ENCODE measurements around the gene DAW1. TPM values are rescaled to one million over a fixed set of nuclear protein-coding genes. Genes with fewer than 3 reads are reported as not detected.
"Not testable (repeated sequence)": the region's sequence is repeated elsewhere in the genome, so short reads cannot be mapped to it uniquely, and the experiment has no call there.

Gene DAW1
- total RNA-seq, 1 experiment from 2014 or later: 4.3 TPM

DNA sequence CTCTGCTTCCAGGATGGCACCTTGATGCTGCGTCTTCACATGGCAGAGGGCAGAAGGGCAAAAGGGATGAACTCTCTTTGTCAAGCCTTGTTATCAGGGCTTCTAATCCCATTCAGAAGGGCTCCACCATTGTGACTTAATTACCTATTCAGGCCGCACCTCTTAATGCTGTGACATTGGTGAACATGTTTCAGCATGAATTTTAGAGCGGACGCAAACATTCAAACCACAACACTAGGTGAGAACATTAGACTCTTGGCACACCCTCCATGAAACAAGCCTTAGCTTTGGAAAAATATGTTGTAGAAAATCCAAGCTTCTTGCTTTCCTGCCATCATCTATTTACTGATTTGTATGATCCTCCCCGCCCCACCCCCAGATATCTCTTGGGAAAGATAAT is 17.9 kb downstream of the DAW1 start:
- no peak for DNase-seq (ENCODE audit: low read depth)
- in situ Hi-C loops (cut with HindIII; ENCODE audit: low pct_unique_long_range_greater_than_20kb, low sequenced_read_pairs): no loop called here

DNA sequence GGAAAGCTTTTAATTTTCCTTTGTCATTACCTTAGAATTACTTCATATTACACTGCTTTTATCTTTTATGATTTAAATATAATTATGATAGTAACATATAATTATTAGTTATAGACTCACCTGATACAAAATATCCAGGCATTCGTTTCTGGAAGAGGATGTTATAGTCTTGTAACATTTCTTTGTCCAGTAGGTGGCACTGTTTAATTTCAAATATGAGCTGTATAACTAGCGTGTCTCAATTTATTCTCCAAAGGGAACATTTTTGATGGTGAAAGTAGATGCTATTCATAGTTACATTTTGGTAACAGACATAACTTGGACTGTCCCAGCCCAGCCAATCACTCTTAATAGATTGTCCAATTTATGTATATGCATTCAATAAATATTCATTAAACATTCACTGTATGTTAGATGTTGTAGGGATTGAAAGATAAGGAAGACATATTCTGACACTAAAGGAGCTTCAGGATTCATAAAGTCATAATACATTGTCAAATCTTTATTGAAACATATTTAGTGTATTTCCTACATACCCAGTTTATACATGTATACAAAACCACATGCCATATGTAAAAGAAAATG is 19.2 kb downstream of the DAW1 start:
- peak; percentile 23 for DNase-seq (ENCODE audit: low read depth)
- in situ Hi-C loops (cut with HindIII; ENCODE audit: low pct_unique_long_range_greater_than_20kb, low sequenced_read_pairs): no loop called here

DNA sequence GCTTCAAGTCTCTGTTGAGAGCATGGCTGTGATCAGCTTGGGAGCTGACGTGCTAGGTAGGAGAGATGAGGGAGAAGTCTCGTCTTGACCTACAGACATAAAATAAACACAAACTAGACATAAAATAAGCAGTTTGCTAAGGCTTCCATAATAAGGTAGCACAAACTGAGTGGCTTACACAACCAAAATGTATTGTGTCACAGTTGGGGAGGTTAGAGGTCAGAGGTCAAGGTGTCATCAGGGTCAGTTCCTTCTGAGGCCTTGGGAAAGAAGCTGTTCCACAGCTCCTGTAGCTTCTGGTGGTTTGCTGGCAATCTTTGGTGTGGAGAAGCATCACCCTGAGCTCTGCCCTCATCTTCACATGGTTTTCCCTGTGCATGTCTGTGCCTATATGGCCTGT is 20.2 kb downstream of the DAW1 start:
- DNase-seq (ENCODE audit: low read depth): no peak
- in situ Hi-C loops (cut with HindIII; ENCODE audit: low pct_unique_long_range_greater_than_20kb, low sequenced_read_pairs): no loop called here

DNA sequence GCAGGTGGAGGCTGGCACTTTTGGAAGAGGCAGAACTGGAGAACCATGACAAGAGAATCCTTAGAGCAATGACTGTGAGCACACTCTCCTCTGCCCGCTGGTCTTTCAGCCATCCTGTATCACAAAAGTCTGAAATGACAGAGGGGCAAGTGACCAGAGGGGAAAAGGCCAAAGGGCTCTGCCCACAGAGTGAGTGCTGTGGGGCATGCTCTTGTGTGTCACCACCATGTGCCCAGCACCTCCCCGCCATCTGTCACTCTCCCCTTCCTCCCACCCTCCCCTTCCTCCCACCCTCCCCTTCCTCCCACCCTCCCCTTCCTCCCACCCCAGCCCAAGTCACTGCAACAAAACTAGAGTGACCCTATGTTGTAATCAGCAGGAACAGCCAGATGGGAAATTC is 31.9 kb downstream of the DAW1 start:
- in situ Hi-C loops (cut with HindIII; ENCODE audit: low pct_unique_long_range_greater_than_20kb, low sequenced_read_pairs): no loop called here
- no peak for DNase-seq (ENCODE audit: low read depth)

DNA sequence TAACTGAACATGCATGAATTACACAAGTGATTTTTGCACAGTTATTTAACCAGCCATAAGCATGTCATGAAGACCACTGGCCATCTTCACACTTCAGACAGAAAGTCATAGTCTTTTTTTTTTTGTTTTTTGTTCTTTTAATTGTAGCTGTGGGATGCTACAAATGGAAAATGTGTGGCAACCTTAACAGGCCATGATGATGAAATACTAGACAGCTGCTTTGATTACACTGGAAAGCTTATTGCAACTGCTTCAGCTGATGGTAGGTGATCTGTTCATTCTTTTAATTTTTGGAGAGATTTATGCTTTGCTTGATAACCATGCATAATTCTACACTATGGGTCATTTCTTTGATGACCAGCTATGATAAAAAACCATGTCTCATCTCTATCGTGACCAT is 35.6 kb downstream of the DAW1 start:
- in situ Hi-C loops (cut with HindIII; ENCODE audit: low pct_unique_long_range_greater_than_20kb, low sequenced_read_pairs): no loop called here
- no peak for DNase-seq (ENCODE audit: low read depth)

DNA sequence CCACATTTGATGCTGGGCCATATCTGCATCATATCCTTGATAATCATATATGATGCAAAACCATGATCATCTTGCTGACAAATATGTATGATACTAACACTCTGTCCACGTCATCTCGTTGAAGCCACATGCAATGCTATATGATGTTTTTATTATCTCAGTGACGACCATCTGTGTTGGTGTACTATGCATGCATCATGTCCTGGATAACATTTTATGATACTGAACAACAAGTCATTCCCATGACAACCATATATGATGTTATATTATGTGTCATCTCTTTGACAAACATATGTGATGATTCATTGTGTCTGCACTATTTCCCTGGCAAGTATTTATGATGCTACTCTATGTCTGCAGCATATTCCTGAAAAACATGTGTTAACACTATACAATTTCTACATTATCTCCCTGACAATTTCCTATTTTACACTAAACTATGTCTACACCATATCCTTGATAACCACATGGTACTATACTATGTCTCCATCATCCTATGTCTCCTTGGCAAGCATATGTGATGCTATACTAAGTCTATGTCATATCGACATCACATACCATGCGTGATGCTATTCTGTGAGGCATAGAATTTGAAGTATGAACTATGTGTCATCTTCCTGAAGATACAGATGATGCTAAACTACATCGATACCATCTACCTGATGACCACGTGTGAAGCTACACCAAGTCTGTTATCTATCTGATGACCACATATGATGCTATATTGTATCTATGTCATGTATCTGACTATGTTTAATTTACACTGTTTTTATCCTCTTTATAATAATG is 37.0 kb downstream of the DAW1 start:
- in situ Hi-C loops (cut with HindIII; ENCODE audit: low pct_unique_long_range_greater_than_20kb, low sequenced_read_pairs): no loop called here
- no peak for DNase-seq (ENCODE audit: low read depth)

DNA sequence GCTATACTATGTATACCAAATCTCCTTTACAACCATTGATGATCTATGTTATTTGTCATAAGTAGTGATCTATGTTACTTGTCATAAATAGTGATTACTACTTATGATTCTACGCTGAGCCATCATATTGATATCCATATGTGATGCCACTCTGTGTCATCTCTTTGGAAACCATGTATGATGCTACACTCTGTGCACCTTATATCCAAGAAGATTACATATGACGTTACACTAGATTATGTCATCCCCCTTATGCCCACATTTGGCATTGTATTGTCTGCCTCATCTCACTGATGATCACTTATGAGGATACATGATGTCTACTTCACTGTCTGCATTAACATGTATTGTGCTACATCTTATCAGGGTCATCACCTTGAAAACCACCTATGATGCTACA is 42.9 kb downstream of the DAW1 start:
- no peak for DNase-seq (ENCODE audit: low read depth)
- in situ Hi-C loops (cut with HindIII; ENCODE audit: low pct_unique_long_range_greater_than_20kb, low sequenced_read_pairs): no loop called here

DNA sequence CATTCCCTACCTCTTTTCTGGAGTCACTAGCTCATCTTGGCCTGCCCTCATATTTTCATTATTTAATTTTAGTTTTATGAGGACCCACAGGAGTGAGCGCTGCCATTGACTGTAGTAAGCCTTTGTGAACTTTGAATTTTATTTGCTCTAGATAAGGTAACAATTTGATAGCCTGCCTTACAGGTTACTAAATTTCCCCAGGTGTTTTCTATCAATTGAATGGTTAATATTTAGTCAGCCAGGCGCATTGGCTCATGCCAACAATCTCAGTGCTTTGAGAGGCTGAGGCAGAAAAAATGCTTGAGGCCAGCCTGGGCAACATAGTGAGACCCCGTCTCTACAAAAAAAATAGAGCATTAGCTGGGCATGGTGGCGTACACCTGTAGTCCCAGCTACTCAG is 50.2 kb downstream of the DAW1 start:
- DNase-seq (ENCODE audit: low read depth): no peak
- in situ Hi-C loops (cut with HindIII; ENCODE audit: low pct_unique_long_range_greater_than_20kb, low sequenced_read_pairs): no loop called here

DNA sequence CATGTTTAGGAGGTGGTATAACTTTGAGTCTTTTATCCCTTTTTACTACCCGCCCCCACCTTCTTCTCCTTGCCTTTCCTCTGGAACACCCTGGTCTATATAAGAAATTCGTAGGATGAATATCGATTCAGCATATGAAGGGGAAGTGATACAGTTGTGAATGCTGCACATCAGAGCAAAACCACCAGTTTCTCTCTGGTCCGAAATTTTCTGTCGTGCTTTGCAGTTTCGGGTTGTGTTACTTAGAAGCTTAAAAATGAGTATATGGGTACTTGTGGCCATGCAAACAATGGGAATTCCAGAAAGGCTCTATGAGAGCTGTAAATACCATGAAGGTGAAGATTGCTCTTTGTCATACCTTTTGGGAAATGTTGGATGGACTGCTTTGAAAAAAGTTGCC is 60.6 kb downstream of the DAW1 start:
- DNase-seq (ENCODE audit: low read depth): no peak
- in situ Hi-C loops (cut with HindIII; ENCODE audit: low pct_unique_long_range_greater_than_20kb, low sequenced_read_pairs): no loop called here

DNA sequence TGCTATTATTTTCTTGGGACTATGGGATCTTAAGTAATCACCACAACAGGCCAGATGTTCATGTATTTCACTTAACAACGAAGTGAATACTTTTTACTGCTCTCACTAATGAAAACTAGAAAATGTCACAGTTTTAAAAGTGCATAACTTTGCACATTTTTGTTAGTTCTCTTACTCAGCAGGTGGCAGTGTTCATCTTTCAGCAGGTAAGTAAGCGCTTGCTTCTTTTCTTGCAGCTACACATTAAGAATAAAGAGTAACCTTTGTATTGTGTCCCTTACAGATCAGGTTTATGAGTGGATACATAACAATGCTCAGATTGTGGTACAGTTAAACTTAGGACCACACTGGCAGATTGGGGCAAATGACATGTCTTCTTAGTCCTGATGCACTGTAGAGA is 61.0 kb downstream of the DAW1 start:
- in situ Hi-C loops (cut with HindIII; ENCODE audit: low pct_unique_long_range_greater_than_20kb, low sequenced_read_pairs): no loop called here
- no peak for DNase-seq (ENCODE audit: low read depth)

DNA sequence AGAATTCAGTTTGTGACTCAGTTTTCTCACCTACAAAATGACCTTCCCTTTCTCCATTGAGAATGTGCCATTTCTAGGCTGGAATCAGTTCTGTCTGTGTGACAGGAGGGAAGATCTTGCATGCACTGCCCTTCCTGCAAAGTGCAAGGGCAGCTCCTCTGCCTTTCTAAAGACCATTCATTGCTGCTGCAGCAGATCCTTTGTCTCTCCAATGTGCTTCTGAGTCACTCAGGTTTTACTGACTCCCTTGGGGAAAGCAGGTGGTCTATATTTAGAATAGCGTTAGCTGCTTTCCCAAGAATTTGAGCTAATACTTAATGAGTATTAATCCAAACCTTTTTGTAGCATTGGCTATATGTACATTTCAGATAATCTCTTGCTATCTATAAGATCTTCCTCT is 62.5 kb downstream of the DAW1 start:
- in situ Hi-C loops (cut with HindIII; ENCODE audit: low pct_unique_long_range_greater_than_20kb, low sequenced_read_pairs): no loop called here

DNA sequence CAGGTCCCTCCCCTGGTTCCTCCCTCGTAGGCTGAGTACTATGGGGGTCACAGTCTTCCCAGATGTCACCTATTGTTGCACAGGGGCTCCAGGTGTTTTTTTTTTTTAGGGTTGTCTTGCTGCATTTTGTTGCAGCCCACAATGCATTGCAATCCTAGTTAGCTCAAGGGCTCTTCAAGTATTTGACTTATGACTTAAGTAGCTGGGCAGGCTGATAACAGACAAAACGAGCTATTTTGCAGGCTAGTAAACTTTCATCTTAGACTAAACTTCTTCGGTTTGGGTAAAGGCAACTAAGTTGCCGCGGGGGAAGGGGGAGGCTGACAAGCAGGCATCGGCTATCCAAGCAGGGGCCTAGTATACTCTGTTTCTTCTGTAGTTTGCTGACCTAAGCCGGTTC is 64.8 kb downstream of the DAW1 start:
- in situ Hi-C loops (cut with HindIII; ENCODE audit: low pct_unique_long_range_greater_than_20kb, low sequenced_read_pairs); DNase-seq (ENCODE audit: low read depth): not testable (repeated sequence)

More for the DNA sequence above, 62.5 kb downstream of the DAW1 start:
- DNase-seq (ENCODE audit: low read depth): no peak

DNA sequence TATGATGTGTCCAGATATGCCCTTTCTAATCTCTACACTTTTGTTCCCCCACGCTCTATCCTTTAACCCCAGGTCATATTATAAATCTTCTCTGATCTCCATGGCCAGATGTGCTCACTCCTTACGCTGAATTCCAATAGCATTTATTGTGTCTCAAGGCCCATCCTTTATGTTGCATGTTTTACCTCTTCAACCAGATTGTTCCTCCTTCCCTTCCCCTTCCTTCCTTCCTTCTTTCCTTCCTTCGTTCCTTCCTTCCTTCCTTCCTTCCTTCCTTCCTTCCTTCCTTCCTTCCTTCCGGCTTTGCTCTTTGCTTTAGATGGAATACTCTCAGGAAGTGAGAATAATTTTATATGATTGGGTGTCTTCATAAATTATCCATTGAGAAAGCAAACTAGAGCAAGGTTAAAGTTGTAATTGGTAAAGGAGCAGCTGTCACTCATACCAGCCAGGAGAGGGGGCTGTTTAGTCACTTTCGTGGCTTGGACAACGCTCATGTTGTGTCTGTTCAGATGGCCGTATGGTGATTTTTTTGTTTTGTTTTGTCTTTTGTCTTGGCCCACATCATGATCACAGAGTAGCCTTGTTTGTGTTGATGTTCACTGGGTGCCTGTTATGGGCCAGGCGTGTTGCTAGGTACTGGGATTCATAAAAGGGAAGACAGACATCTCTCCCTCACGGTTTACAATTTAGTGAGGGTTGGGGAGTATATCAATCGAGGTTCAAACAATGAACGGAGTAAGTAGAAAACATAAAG is 68.0 kb downstream of the DAW1 start:
- no peak for DNase-seq (ENCODE audit: low read depth)
- in situ Hi-C loops (cut with HindIII; ENCODE audit: low pct_unique_long_range_greater_than_20kb, low sequenced_read_pairs): no loop called here

DNA sequence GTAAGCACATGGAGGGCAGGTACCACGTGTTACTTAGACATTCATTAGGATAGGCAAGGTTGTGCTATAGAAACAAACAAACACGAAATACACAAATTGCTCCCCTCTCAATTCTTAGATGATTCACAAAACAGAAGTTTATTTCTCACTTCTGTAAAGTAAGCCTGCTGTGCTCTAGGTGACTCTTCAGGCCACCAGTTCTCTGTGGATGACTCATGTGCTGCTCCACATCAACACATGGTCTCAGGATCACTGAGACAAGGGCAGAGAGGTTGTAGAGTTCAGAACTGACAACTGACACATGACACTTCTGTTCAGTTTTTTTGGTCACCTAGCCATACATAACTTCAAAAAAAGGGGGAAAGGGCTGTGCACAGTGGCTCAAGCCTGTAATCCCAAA is 70.6 kb downstream of the DAW1 start:
- no peak for DNase-seq (ENCODE audit: low read depth)
- in situ Hi-C loops (cut with HindIII; ENCODE audit: low pct_unique_long_range_greater_than_20kb, low sequenced_read_pairs): no loop called here

DNA sequence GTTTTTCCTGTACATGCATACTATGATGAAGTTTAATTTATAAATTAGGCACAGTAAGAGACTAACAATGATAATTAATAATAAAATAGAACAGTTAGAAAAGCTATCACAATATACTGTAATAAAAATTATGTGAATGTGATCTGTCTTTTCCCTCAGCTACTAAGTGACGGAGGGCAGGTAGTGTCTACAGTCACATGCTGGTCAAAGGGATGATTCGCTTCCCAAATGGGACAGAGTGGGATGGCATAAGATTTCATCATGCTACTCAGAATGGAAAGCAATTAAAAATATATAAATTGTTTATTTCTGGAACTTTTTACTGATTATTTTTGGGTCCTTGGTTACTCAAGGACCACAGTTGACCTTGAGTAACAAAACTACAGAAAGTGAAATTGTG is 71.5 kb downstream of the DAW1 start:
- no peak for DNase-seq (ENCODE audit: low read depth)
- in situ Hi-C loops (cut with HindIII; ENCODE audit: low pct_unique_long_range_greater_than_20kb, low sequenced_read_pairs): no loop called here

DNA sequence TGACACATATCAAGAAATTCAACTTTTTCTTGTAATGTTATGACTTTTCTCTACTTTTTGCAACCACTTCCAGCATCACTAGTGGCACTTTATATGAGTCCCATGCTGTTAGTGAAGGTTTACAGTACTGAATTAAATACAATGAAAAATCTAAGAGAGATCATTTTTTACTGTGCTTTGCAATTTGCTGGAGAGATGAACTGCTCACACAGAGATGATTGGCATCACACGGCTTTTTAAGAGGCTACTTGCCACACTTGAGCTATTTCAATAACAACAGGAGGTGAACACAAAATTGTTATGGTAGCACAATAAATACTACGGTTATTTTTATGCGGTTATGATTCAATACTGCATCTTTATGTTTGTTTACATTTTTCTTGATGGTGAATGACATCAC is 88.9 kb downstream of the DAW1 start:
- DNase-seq (ENCODE audit: low read depth): no peak
- in situ Hi-C loops (cut with HindIII; ENCODE audit: low pct_unique_long_range_greater_than_20kb, low sequenced_read_pairs): no loop called here

DNA sequence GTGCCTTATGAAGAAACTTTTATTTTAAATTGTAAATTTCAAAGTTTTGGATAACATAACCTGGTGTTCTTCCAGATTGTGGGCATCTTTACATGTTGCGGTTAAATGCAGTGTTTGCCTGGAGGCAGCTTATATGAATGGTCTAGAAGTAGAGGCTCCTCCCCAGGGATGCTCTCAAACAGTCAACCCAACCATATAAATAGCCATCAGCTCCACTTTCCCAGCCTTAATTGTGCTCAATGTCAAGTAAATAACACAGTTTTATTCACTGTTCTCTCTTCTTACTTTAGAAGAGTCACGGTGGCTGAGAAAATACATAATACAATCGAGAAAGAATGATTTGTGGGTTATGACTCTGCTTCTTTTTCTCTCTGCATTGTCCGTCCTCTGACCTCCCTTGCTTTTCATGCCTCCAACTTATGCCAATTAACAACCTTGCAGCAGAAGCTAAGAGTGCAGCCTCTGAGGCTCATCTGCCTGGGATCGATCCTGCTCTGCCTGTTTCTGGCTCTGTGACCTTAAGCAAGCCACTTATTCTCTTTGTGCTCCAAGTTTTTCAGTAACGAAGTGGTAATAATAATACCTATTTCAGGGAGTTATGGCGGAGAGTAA is 100.3 kb downstream of the DAW1 start:
- no peak for DNase-seq (ENCODE audit: low read depth)
- in situ Hi-C loops (cut with HindIII; ENCODE audit: low pct_unique_long_range_greater_than_20kb, low sequenced_read_pairs): no loop called here

DNA sequence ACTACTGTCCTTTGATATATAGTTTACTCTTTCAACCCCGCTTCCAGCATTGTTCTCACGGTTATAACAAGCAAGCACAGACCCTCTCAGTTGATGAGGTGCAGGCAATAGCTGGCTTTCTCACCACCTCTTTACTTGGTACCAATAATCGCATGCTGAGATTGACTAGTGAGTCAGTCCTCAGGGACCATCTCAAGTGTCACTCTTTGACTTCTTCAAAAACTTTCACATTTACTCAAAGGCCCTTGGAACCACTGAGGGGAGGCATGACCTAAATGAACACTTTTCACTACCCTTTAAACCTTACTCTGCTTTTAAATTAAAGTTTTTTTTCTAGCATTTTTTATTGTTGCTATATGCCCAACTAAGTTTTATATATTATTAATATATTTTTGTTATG is 101.8 kb downstream of the DAW1 start:
- DNase-seq (ENCODE audit: low read depth): no peak
- in situ Hi-C loops (cut with HindIII; ENCODE audit: low pct_unique_long_range_greater_than_20kb, low sequenced_read_pairs): no loop called here
